GM18873 (cell line): ENCODE data around the gene SLC38A10.

Experiments used
- ATAC-seq: cut with Tn5 transposase; IDR thresholded peaks from one replicate; pipeline ENCODE4 v1.9.1; 2021; ENCODE audit warnings: mild to moderate bottlenecking, moderate library complexity, moderate number of reproducible peaks; ENCODE audit not compliant: unreplicated experiment, low FRiP score

The SLC38A10 gene

GRCh38 chr17:81196505-81197408 is 98.3 kb downstream of the SLC38A10 start:
- ATAC-seq, result no peak

- ATAC-seq, result no peak
Observed at GRCh38 chr17:81195941-81196495, 99.1 kb downstream of the SLC38A10 start.
